Sigmoid colon (tissue), 4 donors: ENCODE data around the gene NOTUM.

ENCODE experiments used
- EP300 ChIP-seq, 4 donors: sonication (generic); formaldehyde crosslinking; IDR thresholded peaks; one replicate each; pipeline ENCODE4 v1.6.1; 2017; ENCODE audit warnings: antibody characterized with exemption in 4 of 4
- POLR2A ChIP-seq, 2 donors: fragments of 450-650 bp; IDR thresholded peaks; one replicate each; pipeline ENCODE4 v1.6.1; 2016; ENCODE audit warnings: antibody characterized with exemption in 2 of 2, mild to moderate bottlenecking in 2 of 2, moderate library complexity in 2 of 2
- POLR2AphosphoS5 ChIP-seq, 4 donors: sonication (generic); formaldehyde crosslinking; IDR thresholded peaks; one replicate each; pipeline ENCODE4 v1.6.1; 2017; ENCODE audit warnings: antibody characterized with exemption in 4 of 4
- TF ChIP-seq, protein P1 (sequence below), 4 experiments: fragments of 450-650 bp in 3 of 4; fragments of 200-600 bp in 1 of 4; IDR thresholded peaks; one replicate each; pipeline ENCODE4 v1.5.1; 2016 to 2019; ENCODE audit warnings: antibody characterized with exemption in 4 of 4, mild to moderate bottlenecking in 3 of 4, moderate library complexity in 2 of 4

GRCh38 chr17:81932333-81932983 lies 28.5 kb downstream of the NOTUM start:
- TF ChIP-seq, protein P1, sequence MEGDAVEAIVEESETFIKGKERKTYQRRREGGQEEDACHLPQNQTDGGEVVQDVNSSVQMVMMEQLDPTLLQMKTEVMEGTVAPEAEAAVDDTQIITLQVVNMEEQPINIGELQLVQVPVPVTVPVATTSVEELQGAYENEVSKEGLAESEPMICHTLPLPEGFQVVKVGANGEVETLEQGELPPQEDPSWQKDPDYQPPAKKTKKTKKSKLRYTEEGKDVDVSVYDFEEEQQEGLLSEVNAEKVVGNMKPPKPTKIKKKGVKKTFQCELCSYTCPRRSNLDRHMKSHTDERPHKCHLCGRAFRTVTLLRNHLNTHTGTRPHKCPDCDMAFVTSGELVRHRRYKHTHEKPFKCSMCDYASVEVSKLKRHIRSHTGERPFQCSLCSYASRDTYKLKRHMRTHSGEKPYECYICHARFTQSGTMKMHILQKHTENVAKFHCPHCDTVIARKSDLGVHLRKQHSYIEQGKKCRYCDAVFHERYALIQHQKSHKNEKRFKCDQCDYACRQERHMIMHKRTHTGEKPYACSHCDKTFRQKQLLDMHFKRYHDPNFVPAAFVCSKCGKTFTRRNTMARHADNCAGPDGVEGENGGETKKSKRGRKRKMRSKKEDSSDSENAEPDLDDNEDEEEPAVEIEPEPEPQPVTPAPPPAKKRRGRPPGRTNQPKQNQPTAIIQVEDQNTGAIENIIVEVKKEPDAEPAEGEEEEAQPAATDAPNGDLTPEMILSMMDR (IDR thresholded peaks at IDR 0.05) = no peak
- no peak for TF ChIP-seq EP300 (IDR thresholded peaks at IDR 0.05)
- no peak for TF ChIP-seq POLR2AphosphoS5 (IDR thresholded peaks at IDR 0.05)
- TF ChIP-seq POLR2A (IDR thresholded peaks at IDR 0.05) = no peak
